ENCODE results near the gene CREM. TPM values are rescaled to one million over a fixed set of nuclear protein-coding genes. Genes with fewer than 3 reads are reported as not detected.

The CREM gene
- total and polyA plus RNA-seq, 2 of the 8 experiments (the other 6 are each of a cell fraction or from before 2014, with no cell fraction given), result 18.7 to 21.9 TPM

DNA sequence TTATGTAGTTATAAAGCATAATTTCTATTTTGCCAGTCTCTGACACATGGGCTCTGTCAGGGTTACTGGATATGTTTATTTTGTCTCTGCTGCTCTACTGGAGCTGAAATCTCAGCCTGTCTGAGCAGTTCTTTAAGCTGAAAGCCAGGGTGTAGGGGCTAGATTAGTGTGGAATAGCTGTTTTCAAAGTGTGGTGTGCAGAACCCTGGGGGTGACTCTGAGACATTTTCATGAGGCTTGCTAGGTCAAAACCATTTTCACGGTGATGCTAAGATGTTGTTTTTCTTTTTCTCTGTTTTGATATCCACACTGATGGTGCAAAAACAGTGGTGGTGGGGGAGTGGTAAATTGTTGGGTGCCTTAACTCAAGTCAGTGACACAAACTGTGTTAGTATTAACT lies 45.5 kb downstream of the CREM start:
- Histone ChIP-seq H3K23me2 (ENCODE audit: low read depth, low read length) (no peaks in the 10 kb centered on the region), H3K9me3 (ENCODE audit: insufficient read depth in 2 of 2, low read depth in 1 of 2, low read length in 1 of 2) (no peaks in the 10 kb centered on the region), H3K4me2 (ENCODE audit: insufficient read depth in 1 of 2, low read depth in 2 of 2, low read length in 2 of 2) (no peak overlapping the region), H3K4me3 (ENCODE audit: extremely low read depth in 1 of 4, insufficient read depth in 2 of 4, low read depth in 3 of 4, low read length in 4 of 4) (no peak overlapping the region), H3K14ac (ENCODE audit: insufficient read length) (no peak overlapping the region), H2AFZ (ENCODE audit: low read length) (no peak overlapping the region), H3K4ac (replicated peaks; ENCODE audit: insufficient read length, low read depth, low read length) (no peak overlapping the region), H3K4me1 (replicated peaks in 1 of 4; ENCODE audit: control insufficient read depth in 3 of 4, insufficient read depth in 4 of 4, low read length in 3 of 4) (no peaks in the 10 kb centered on the region), H2BK15ac (ENCODE audit: low read length) (no peak overlapping the region), H4K20me1 (replicated peaks in 1 of 2; ENCODE audit: control insufficient read depth in 1 of 2, insufficient read depth in 2 of 2, low read length in 2 of 2) (no peaks in the 10 kb centered on the region), H2AK5ac (ENCODE audit: low read depth, low read length) (no peak overlapping the region), H3K56ac (replicated peaks; ENCODE audit: insufficient read length, low read depth, low read length) (no peak overlapping the region), H2BK12ac (ENCODE audit: low read depth, low read length) (no peak overlapping the region), H2BK120ac (replicated peaks; ENCODE audit: low read depth, low read length) (no peak overlapping the region), H3K36me3 (ENCODE audit: control insufficient read depth in 2 of 4, insufficient read depth in 4 of 4, low read length in 3 of 4) (no peaks in the 10 kb centered on the region), H4K8ac (ENCODE audit: extremely low read depth, insufficient read depth, low read length) (no peak overlapping the region), H4K91ac (replicated peaks; ENCODE audit: insufficient read length, low read length) (no peak overlapping the region), H3K18ac (ENCODE audit: extremely low read depth, low read length) (no peak overlapping the region), H3K79me2 (ENCODE audit: control insufficient read depth in 1 of 2, insufficient read depth in 2 of 2, low read length in 2 of 2) (no peaks in the 10 kb centered on the region), H4K5ac (ENCODE audit: insufficient read length, low read depth, low read length) (no peak overlapping the region), H3K23ac (ENCODE audit: insufficient read length) (no peak overlapping the region), H3K27ac (ENCODE audit: low read depth, low read length) (no peak overlapping the region), H3K27me3 (replicated peaks in 1 of 4; ENCODE audit: control insufficient read depth in 3 of 4, extremely low read depth in 1 of 4, insufficient read depth in 3 of 4, low read length in 3 of 4) (no peaks in the 10 kb centered on the region), H3K9ac (replicated peaks in 1 of 4; ENCODE audit: extremely low read depth in 1 of 4, low read depth in 3 of 4, low read length in 3 of 4) (no peak overlapping the region), H2BK5ac (ENCODE audit: low read depth, low read length) (no peak overlapping the region), H2BK20ac (ENCODE audit: low read length) (no peak overlapping the region), H3K79me1 (ENCODE audit: low read depth, low read length) (no peaks in the 10 kb centered on the region)
- no peak for FAIRE-seq
- ChIA-PET CTCF (ENCODE audit: partially characterized antibody) (interaction anchor here (0.8 to 1.8 kb wide), 5 partner anchors 8 to 119 kb away, joined by 3 to 8 read pairs (median 4); no protein-coding TSS in a partner anchor), POLR2A (ENCODE audit: partially characterized antibody) (interaction anchor here (0.7 kb wide), 1 partner anchor 36 kb away, joined by 4 read pairs; no protein-coding TSS in a partner anchor)
- 88% methylated on average over 1 of the region's 1 CpG; no CpG with 5 or more reads in 1 of the 2 experiments for WGBS, 2 experiments (ENCODE audit: extremely low coverage in 1 of 2, insufficient coverage in 1 of 2, insufficient read length in 1 of 2, insufficient replicate concordance in 2 of 2, low coverage in 1 of 2, low lambda C conversion rate in 2 of 2, missing lambda C conversion rate in 1 of 2)
- DNase-seq (ENCODE audit: low read depth in 1 of 2, low spot score in 2 of 2), result no peak
- TF ChIP-seq MAFK (IDR thresholded peaks at IDR 0.05; ENCODE audit: low read depth, low read length) (no peak), CREB1 (IDR thresholded peaks at IDR 0.05) (no peak), BRCA1 (IDR thresholded peaks at IDR 0.05; ENCODE audit: low read depth, low read length) (no peak), PHF8 (conservative IDR thresholded peaks at IDR 0.05; ENCODE audit: low read depth, low read length) (no peak), POU5F1 (IDR thresholded peaks at IDR 0.05; ENCODE audit: low read depth, low read length) (no peak), TAF1 (IDR thresholded peaks at IDR 0.05; ENCODE audit: low read depth, low read length) (no peak), CBX5 (IDR thresholded peaks at IDR 0.05; ENCODE audit: low read depth, low read length) (no peak), CBX8 (IDR thresholded peaks at IDR 0.05; ENCODE audit: borderline replicate concordance, low read depth, low read length) (no peak), TBP (IDR thresholded peaks at IDR 0.05; ENCODE audit: low read depth, low read length) (no peak), ZNF274 (IDR thresholded peaks at IDR 0.05; ENCODE audit: borderline replicate concordance, extremely low read depth, low read length) (no peak), HDAC6 (IDR thresholded peaks at IDR 0.05; ENCODE audit: low read depth, low read length) (no peak), RBBP5 (IDR thresholded peaks at IDR 0.05; ENCODE audit: borderline replicate concordance, low read depth, low read length) (no peak), SIX5 (IDR thresholded peaks at IDR 0.05; ENCODE audit: low read depth, low read length) (no peak)
- TF ChIP-seq, protein P1, sequence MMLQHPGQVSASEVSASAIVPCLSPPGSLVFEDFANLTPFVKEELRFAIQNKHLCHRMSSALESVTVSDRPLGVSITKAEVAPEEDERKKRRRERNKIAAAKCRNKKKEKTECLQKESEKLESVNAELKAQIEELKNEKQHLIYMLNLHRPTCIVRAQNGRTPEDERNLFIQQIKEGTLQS (IDR thresholded peaks at IDR 0.05; ENCODE audit: insufficient read depth, low read depth, low read length), result no peak
- TF ChIP-seq, protein P2, sequence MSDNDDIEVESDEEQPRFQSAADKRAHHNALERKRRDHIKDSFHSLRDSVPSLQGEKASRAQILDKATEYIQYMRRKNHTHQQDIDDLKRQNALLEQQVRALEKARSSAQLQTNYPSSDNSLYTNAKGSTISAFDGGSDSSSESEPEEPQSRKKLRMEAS (IDR thresholded peaks at IDR 0.05), result no peak
